A549 treated with CpdA at 1 μM for 4 hours (cell line): ENCODE data around the gene ZNF738. TPM values are rescaled to one million over a fixed set of nuclear protein-coding genes. Genes with fewer than 3 reads are reported as not detected.

Experiments
- total RNA-seq: library from RNA; stranded (reverse); fragments of 200-300 nt; extraction: Qiagen RNA extraction; gene quantifications from 5 replicates; pipeline ENCODE4 v1.2.3, GENCODE V29; 2022; ENCODE audit warnings: low read depth

The ZNF738 gene
- 0.62 to 1.4 TPM (median 0.72 TPM) in 5 replicates for total RNA-seq

DNA sequence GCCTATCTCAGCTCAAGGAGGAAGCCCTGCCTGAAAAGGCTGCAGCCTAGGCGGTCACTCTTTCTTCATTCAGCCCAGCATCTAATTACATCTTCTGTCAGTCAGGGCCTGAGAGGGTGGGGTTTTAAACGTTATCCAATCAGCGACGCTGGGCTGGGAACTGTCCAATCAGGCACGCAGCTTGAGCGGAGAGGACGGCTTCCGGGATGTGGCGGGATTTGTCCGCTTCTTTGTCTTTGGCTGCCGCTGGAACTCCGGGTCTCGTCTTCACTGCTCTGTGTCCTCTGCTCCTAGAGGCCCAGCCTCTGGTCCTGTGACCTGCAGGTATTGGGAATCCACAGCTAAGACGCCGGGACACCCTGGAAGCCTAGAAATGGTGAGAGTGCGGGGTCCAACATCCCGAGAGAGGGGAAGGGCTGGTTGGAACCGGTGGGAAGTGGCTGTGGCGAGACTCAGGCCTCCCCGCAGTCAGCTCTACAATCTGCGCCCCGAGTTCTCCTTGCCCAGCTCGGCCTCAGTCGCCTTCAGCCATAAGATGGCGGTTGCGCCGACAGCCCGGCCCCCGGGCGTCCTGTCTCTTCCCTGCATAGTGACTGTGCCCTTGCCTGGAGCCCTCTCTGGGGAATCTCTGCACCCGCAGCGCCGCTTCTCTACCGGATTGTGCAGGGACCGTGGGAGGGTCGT is at the start of gene ZNF738:
Gene ZNF738, plus strand, starts transcription at position 233 of the 684 bp plus-strand sequence. Its CDS starts 141 bp downstream, at position 374.

GRCh38 chr19:21328885-21329605 is 29.8 kb upstream of the ZNF738 start, which contains the start of gene ZNF708:
TSS of gene ZNF708 (minus strand) at chr19:21329410. CDS start at chr19:21329212, 198 bp downstream.

DNA sequence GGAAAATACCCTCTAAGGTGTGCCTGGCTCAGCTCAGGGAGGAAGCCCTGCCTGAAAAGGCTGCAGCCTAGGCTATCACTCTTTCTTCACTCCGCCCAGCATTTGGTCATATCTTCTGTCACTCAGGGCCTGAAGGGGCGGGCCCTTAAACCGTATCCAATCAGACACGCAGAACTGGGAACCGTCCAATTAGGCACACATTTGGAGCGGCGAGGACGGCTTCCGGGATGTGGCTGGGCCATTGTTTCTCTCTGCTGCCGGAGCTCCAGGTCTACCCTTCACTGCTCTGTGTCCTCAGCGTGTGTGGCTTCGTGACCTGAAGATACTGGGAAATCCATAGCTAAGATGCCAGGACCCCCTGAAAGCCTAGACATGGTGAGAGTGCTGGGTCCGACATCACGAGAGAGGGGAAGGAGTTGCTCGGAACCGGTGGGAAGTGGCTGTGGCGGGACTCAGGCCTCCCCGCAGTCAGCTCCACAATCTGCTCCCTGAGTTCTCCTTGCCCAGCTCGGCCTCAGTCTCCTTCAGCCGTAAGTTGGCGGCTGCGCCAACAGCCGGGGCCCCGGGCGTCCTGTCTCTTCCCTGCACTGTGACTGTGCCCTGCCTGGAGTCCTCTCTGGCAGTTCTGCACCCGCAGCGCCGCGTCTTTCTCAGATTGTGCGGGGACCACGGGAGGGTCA is 38.2 kb downstream of the ZNF738 start, which contains the start of gene ZNF493:
Gene ZNF493, plus strand, starts transcription at position 241 of the 680 bp plus-strand sequence. Its CDS starts 105 bp downstream, at position 346.

Other genes starting within 250 kb of the ZNF738 start
- gene ZNF431, start 217.0 kb upstream of the ZNF738 start, total RNA-seq = 3.0 to 5.1 TPM (median 3.6 TPM) in 5 replicates
- gene ZNF708, start 29.6 kb upstream of the ZNF738 start, total RNA-seq = 0.84 to 1.4 TPM (median 1.1 TPM) in 5 replicates
- 0.08 to 0.33 TPM (median 0.12 TPM) in 4 of 5 replicates, not detected in the other for gene ZNF493, start 38.1 kb downstream of the ZNF738 start, total RNA-seq
- gene ZNF429, start 146.6 kb downstream of the ZNF738 start, total RNA-seq = not detected in 5 replicates